ENCODE measurements around the gene CCNF. TPM values are rescaled to one million over a fixed set of nuclear protein-coding genes. Genes with fewer than 3 reads are reported as not detected.

Gene CCNF
- total and polyA plus RNA-seq, 4 donors, result 0.88 to 46.3 (median 1.8) TPM

Small RNA genes lying within 50 kb of the gene (small RNA-seq; reads per million reads assigned to genes)
- gene MIR6768, result not detected

Other genes with a start within 250 kb of the CCNF start
- gene CASKIN1, start 232.8 kb upstream of the CCNF start, total RNA-seq, result under 1 TPM; under 0.01 to 0.09 TPM
- gene CASKIN1, start 232.8 kb upstream of the CCNF start, polyA plus RNA-seq, result under 1 TPM in 1 of 2 donors, not detected in 1; 0.17 TPM
- gene MLST8, start 224.0 kb upstream of the CCNF start, total RNA-seq, result 10 to 100 TPM; 11.1 to 14.4 TPM
- gene MLST8, start 224.0 kb upstream of the CCNF start, polyA plus RNA-seq, result 10 to 100 TPM; 26.0 to 26.7 TPM
- gene BRICD5, start 218.6 kb upstream of the CCNF start, total RNA-seq, result 1 to 10 TPM; 1.9 TPM
- gene BRICD5, start 218.6 kb upstream of the CCNF start, polyA plus RNA-seq, result under 1 TPM; 0.26 to 0.91 TPM
- gene PGP, start 214.6 kb upstream of the CCNF start, total RNA-seq, result 1 to 10 TPM; 5.8 to 9.9 TPM
- gene PGP, start 214.6 kb upstream of the CCNF start, polyA plus RNA-seq, result 1 to 10 TPM; 3.4 to 6.8 TPM
- gene E4F1, start 205.9 kb upstream of the CCNF start, total RNA-seq, result 10 to 100 TPM; 16.5 to 19.1 TPM
- gene E4F1, start 205.9 kb upstream of the CCNF start, polyA plus RNA-seq, result 10 to 100 TPM in 1 of 2 donors, 1 to 10 TPM in 1; 4.4 to 11.0 TPM
- gene DNASE1L2, start 193.0 kb upstream of the CCNF start, total RNA-seq, result under 1 TPM; 0.37 to 0.67 TPM
- under 1 TPM; 0.13 to 0.20 TPM for gene DNASE1L2, start 193.0 kb upstream of the CCNF start, polyA plus RNA-seq
- 10 to 100 TPM; 36.8 to 53.0 TPM for gene ECI1, start 177.9 kb upstream of the CCNF start, total RNA-seq
- gene ECI1, start 177.9 kb upstream of the CCNF start, polyA plus RNA-seq, result 100 to 1,000 TPM; 106 to 107 TPM
- 10 to 100 TPM; 36.5 to 38.2 TPM for gene RNPS1, start 161.3 kb upstream of the CCNF start, total RNA-seq
- 10 to 100 TPM; 31.3 to 36.9 TPM for gene RNPS1, start 161.3 kb upstream of the CCNF start, polyA plus RNA-seq
- 1 to 10 TPM in 1 of 2 donors, under 1 TPM in 1; 0.47 to 1.1 TPM for gene ABCA3, start 88.7 kb upstream of the CCNF start, total RNA-seq
- 1 to 10 TPM in 1 of 2 donors, under 1 TPM in 1; 0.51 to 1.0 TPM for gene ABCA3, start 88.7 kb upstream of the CCNF start, polyA plus RNA-seq
- 1 to 10 TPM in 1 of 2 donors, under 1 TPM in 1; 0.84 to 6.7 TPM for gene TEDC2, start 30.7 kb downstream of the CCNF start, total RNA-seq
- 1 to 10 TPM in 1 of 2 donors, under 1 TPM in 1; 0.71 to 1.3 TPM for gene TEDC2, start 30.7 kb downstream of the CCNF start, polyA plus RNA-seq
- gene NTN3, start 41.9 kb downstream of the CCNF start, total RNA-seq, result 1 to 10 TPM in 1 of 2 donors, under 1 TPM in 1; 0.19 to 2.3 TPM
- gene NTN3, start 41.9 kb downstream of the CCNF start, polyA plus RNA-seq, result under 1 TPM in 1 of 2 donors, not detected in 1; 0.28 TPM
- 10 to 100 TPM; 14.6 to 22.3 TPM for gene TBC1D24, start 45.7 kb downstream of the CCNF start, total RNA-seq
- 1 to 10 TPM; 8.4 TPM for gene TBC1D24, start 45.7 kb downstream of the CCNF start, polyA plus RNA-seq
- 10 to 100 TPM; 17.6 to 27.3 TPM for gene ATP6V0C, start 84.5 kb downstream of the CCNF start, total RNA-seq
- gene ATP6V0C, start 84.5 kb downstream of the CCNF start, polyA plus RNA-seq, result 100 to 1,000 TPM in 1 of 2 donors, 10 to 100 TPM in 1; 93.8 to 132 TPM
- 10 to 100 TPM; 20.9 to 25.3 TPM for gene AMDHD2, start 90.9 kb downstream of the CCNF start, total RNA-seq
- gene AMDHD2, start 90.9 kb downstream of the CCNF start, polyA plus RNA-seq, result 10 to 100 TPM in 1 of 2 donors, 1 to 10 TPM in 1; 7.5 to 10.4 TPM
- gene CEMP1, start 102.0 kb downstream of the CCNF start, total RNA-seq, result under 1 TPM; 0.17 to 0.23 TPM
- 1 to 10 TPM in 1 of 2 donors, under 1 TPM in 1; 0.06 to 1.6 TPM for gene CEMP1, start 102.0 kb downstream of the CCNF start, polyA plus RNA-seq
- 10 to 100 TPM; 20.5 to 28.1 TPM for gene PDPK1, start 108.6 kb downstream of the CCNF start, total RNA-seq
- gene PDPK1, start 108.6 kb downstream of the CCNF start, polyA plus RNA-seq, result 10 to 100 TPM; 12.1 to 16.0 TPM